Transverse colon (tissue), 4 donors: ENCODE measurements around the gene BMPER. TPM values are rescaled to one million over a fixed set of nuclear protein-coding genes. Genes with fewer than 3 reads are reported as not detected.

Source experiments
- DNase-seq: peaks from one replicate; pipeline ENCODE4 v3.0.0-alpha.2; 2019
- H3K27ac ChIP-seq, 4 donors: fragments of 200-600 bp; sonication (generic); 2 replicates each; pipeline ENCODE4 v1.5.1; 2016 to 2018; ENCODE audit warnings: inconsistent platforms in 4 of 4
- H3K27me3 ChIP-seq: fragments of 200-600 bp; sonication (generic); 2 replicates; pipeline ENCODE4 v1.5.1; 2017; ENCODE audit warnings: inconsistent platforms
- H3K36me3 ChIP-seq, 4 donors: fragments of 200-600 bp; sonication (generic); 2 replicates each; pipeline ENCODE4 v1.5.1; 2017 to 2019; ENCODE audit warnings: inconsistent platforms in 4 of 4
- H3K4me1 ChIP-seq, 4 donors: fragments of 200-600 bp; sonication (generic); 2 replicates each; pipeline ENCODE4 v1.5.1; 2017 to 2020; ENCODE audit warnings: inconsistent platforms in 4 of 4
- H3K4me3 ChIP-seq, 4 donors: fragments of 200-600 bp; sonication (generic); 1 replicate in 1 of 4; 2 replicates in 3 of 4; pipeline versions ENCODE4 v1.5.1 to v1.6.1; 2017 to 2019; ENCODE audit warnings: inconsistent platforms in 4 of 4
- H3K9me3 ChIP-seq, 2 donors: fragments of 200-600 bp; sonication (generic); 2 replicates each; pipeline ENCODE4 v1.5.1; 2017 to 2019; ENCODE audit warnings: inconsistent platforms in 2 of 2
- EP300 ChIP-seq: sonication (generic); formaldehyde crosslinking; IDR thresholded peaks from one replicate; pipeline ENCODE4 v1.6.1; 2017; ENCODE audit warnings: antibody characterized with exemption, low read depth
- POLR2A ChIP-seq: fragments of 450-650 bp; IDR thresholded peaks from one replicate; pipeline ENCODE4 v1.6.1; 2016; ENCODE audit warnings: antibody characterized with exemption, mild to moderate bottlenecking, moderate library complexity
- POLR2AphosphoS5 ChIP-seq, 3 donors: sonication (generic); formaldehyde crosslinking; IDR thresholded peaks; one replicate each; pipeline ENCODE4 v1.6.1; 2016; ENCODE audit warnings: antibody characterized with exemption in 3 of 3
- WGBS, 2 donors: methylation state at CpG; one replicate each; pipeline ENCODE4 v1.1.5; 2018; ENCODE audit warnings: low coverage in 1 of 2; 5-methylcytosine and 5-hydroxymethylcytosine counted together
- in situ Hi-C, 4 donors: fragments of 200-750 bp; cut with MboI; loops; one replicate each; pipeline versions ENCODE4 v1.15.0 to v1.15.1; 2017; ENCODE audit warnings: low sequenced_read_pairs in 3 of 4, low pct_ligation_motif_present in 1 of 4, low pct_unique_long_range_greater_than_20kb in 1 of 4
- intact Hi-C: fragments of 100-400 bp; cut with DNase I; formaldehyde crosslinking; loops from one replicate; pipeline ENCODE4 v1.15.1; 2023; ENCODE audit warnings: low total_unique reads
- total RNA-seq, 4 donors: library from RNA; depleted of rRNA; stranded (reverse); fragments of >200 nt; gene quantifications; one replicate each; pipeline ENCODE4 v1.1.0, GENCODE V29; 2016
- TF ChIP-seq, protein P1 (sequence below), 5 experiments: fragments of 200-600 bp in 3 of 5; fragments of 450-650 bp in 2 of 5; sonication (generic) in 3 of 5; IDR thresholded peaks; 1 replicate in 2 of 5; 2 replicates in 3 of 5; pipeline ENCODE4 v1.5.1; 2016 to 2017; ENCODE audit warnings: antibody characterized with exemption in 5 of 5, inconsistent platforms in 3 of 5, mild to moderate bottlenecking in 2 of 5, moderate library complexity in 1 of 5

Gene BMPER
- total RNA-seq, 4 donors from 2014 or later = 1.00 to 2.5 (median 1.8) TPM

DNA sequence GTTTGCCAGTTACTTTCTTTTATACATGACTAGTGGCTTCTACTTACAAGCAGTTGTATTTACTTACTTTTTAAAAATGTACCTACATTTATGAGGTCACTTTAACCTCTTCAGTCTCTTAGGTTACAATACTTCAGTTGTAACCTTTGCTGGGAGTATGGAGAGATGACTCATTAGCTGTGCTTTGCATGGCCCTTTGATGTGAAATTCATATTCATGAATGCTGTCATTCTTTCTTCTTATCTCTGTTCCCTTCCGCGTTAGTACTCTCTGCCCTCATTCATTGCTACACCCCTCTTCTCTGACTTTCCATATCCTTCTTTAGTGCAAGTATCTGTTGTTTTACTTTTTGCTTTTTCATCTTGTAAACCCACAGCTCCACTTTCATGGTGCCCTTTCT is 164.3 kb downstream of the BMPER start:
- 25 to 47% methylated on average over 2 of the region's 2 CpGs for WGBS, 2 donors
- in situ Hi-C loops = no loop called here
- no peaks in the 10 kb centered on the region for H3K4me1 ChIP-seq
- no peaks in the 10 kb centered on the region for H3K27me3 ChIP-seq
- intact Hi-C loops = no loop called here
- no peak overlapping the region for H3K4me3 ChIP-seq
- no peaks in the 10 kb centered on the region for H3K9me3 ChIP-seq
- TF ChIP-seq POLR2A (no peak), POLR2AphosphoS5 (IDR thresholded peaks at IDR 0.05) (no peak), EP300 (no peak)
- H3K27ac ChIP-seq = no peak overlapping the region
- no peaks in the 10 kb centered on the region for H3K36me3 ChIP-seq
- no peak for DNase-seq

DNA sequence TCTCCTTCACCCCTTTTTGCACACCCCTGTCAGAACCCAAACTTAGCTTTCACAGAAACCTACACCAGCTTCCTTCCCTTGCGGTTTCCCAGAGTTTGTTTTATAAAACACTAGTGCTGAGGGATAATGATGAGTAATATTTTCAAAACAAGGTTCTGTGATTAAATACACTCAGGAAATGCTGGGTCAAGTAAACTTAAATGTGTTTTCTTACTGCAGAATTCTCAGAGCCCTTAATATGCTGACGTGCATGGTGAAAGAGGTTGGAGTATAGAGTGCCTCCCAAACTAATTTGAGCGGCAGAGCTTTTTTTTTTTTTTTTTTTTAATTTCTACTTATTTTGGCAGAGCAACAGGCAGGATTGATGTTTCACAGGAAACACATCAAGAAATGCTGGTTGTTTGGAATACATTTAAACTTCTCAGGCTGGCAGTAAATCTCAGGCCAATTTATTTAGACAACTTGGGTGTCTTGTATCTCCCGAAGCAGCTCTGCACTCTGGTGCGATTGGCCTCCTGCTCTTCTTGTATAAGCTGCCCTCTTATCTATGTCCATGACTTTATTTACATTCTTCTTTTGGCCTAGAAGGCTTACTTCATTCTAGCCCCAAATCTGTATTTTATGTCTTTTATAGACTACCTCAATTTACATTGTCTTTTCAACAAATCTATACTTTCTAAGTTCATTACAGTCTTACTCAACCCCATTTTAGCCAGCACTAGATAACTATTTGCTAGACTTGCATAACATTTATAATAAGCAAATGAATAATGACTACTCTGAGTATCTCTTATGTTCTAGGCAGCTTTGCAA is 165.4 kb downstream of the BMPER start:
- 54 to 65% methylated on average over 5 of the region's 5 CpGs for WGBS, 2 donors
- Histone ChIP-seq H3K9me3 (no peaks in the 10 kb centered on the region), H3K27me3 (no peaks in the 10 kb centered on the region), H3K4me3 (no peak overlapping the region), H3K4me1 (no peaks in the 10 kb centered on the region), H3K36me3 (no peaks in the 10 kb centered on the region), H3K27ac (no peak overlapping the region)
- in situ Hi-C loops = no loop called here
- no peak for DNase-seq
- intact Hi-C loops = no loop called here
- TF ChIP-seq, protein P1, sequence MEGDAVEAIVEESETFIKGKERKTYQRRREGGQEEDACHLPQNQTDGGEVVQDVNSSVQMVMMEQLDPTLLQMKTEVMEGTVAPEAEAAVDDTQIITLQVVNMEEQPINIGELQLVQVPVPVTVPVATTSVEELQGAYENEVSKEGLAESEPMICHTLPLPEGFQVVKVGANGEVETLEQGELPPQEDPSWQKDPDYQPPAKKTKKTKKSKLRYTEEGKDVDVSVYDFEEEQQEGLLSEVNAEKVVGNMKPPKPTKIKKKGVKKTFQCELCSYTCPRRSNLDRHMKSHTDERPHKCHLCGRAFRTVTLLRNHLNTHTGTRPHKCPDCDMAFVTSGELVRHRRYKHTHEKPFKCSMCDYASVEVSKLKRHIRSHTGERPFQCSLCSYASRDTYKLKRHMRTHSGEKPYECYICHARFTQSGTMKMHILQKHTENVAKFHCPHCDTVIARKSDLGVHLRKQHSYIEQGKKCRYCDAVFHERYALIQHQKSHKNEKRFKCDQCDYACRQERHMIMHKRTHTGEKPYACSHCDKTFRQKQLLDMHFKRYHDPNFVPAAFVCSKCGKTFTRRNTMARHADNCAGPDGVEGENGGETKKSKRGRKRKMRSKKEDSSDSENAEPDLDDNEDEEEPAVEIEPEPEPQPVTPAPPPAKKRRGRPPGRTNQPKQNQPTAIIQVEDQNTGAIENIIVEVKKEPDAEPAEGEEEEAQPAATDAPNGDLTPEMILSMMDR (IDR thresholded peaks at IDR 0.05) = no peak
- TF ChIP-seq POLR2A (no peak), EP300 (no peak), POLR2AphosphoS5 (IDR thresholded peaks at IDR 0.05) (no peak)

DNA sequence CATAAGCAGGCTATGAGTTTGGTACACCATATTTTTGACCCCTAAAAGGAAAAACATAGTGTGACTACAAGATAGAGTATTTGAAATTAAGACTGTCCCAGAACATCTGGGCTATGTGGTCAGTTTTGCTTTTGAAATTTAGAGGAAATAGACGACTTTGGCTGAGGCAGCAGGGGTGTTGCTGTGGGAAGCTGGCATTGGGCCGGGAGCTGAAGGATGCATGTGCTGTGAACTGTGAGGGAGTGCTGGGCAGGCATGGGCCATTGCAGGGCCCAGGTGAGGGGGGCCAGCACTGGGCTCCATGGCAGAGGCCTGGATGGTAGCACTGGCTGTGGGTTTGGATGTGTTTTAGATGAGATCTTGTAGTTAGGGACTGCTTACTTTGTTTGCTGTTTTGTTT is 168.3 kb downstream of the BMPER start:
- no peak overlapping the region for H3K4me3 ChIP-seq
- no peaks in the 10 kb centered on the region for H3K9me3 ChIP-seq
- in situ Hi-C loops (no loop called here), intact Hi-C loops (no loop called here)
- H3K27me3 ChIP-seq = no peaks in the 10 kb centered on the region
- no peaks in the 10 kb centered on the region for H3K4me1 ChIP-seq
- 73 to 83% methylated on average over 2 of the region's 2 CpGs for WGBS, 2 donors
- H3K36me3 ChIP-seq = no peaks in the 10 kb centered on the region
- no peak for DNase-seq
- no peak overlapping the region for H3K27ac ChIP-seq
- no peak for TF ChIP-seq POLR2A
- TF ChIP-seq, protein P1 (IDR thresholded peaks at IDR 0.05) = no peak
- TF ChIP-seq EP300 = no peak
- no peak for TF ChIP-seq POLR2AphosphoS5 (IDR thresholded peaks at IDR 0.05)

DNA sequence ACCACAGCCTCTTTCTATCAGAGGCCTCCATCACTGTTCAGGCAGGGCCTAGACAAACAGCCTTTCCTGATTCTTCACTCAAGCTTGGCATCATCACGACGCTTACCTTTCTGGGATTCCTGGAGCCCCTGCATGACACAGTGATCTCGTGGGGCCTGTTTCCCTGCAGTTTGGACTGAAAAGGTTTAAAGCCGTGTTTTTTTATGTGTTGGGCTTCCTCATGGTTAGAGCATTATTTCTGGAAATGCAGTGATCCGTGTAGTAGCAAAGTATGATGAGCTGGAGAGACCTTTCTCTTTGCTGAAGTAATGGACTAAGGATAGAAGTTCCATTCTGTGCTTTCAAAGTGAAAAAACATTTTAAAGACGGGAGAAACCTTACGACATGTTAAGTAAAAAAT is 169.1 kb downstream of the BMPER start:
- in situ Hi-C loops = no loop called here
- Histone ChIP-seq H3K27ac (no peak overlapping the region), H3K4me1 (no peaks in the 10 kb centered on the region), H3K36me3 (no peaks in the 10 kb centered on the region), H3K27me3 (no peaks in the 10 kb centered on the region), H3K4me3 (no peak overlapping the region), H3K9me3 (no peaks in the 10 kb centered on the region)
- no peak for DNase-seq
- 86 to 89% methylated on average over 3 to 7 of the region's 7 CpGs for WGBS, 2 donors
- TF ChIP-seq EP300 (no peak), POLR2A (no peak), POLR2AphosphoS5 (IDR thresholded peaks at IDR 0.05) (no peak)
- TF ChIP-seq, protein P1 (IDR thresholded peaks at IDR 0.05) = no peak
- intact Hi-C loops = no loop called here
